Activated naive CD4-positive, alpha-beta T cell treated with anti-CD3 and anti-CD28 coated beads, Interleukin-2, amount 10 ng/mL, durations not matched to agents 7 days and 5 days (primary cell): ENCODE results near the gene CTDNEP1.
A peak's percentile ranks its signal among the peaks of the same experiment; 100 is the strongest.

ENCODE experiments used
- CTCF ChIA-PET: fragments of 350-600 bp; sonication (Branson Sonifier 250); formaldehyde crosslinking; loops from one replicate; lab custom pipeline; 2021; ENCODE audit warnings: antibody characterized with exemption; lab: Charles Lee
- DNase-seq: peaks from one replicate; pipeline ENCODE4 v3.0.0-alpha.2; 2020
- H3K27ac Mint-ChIP-seq: one replicate; pipeline ENCODE4 v1.8.0; 2021; ENCODE audit warnings: mild to moderate bottlenecking, moderate library complexity, mixed read lengths
- H3K27me3 Mint-ChIP-seq: one replicate; pipeline ENCODE4 v1.8.0; 2021; ENCODE audit warnings: mild to moderate bottlenecking, mixed read lengths
- H3K36me3 Mint-ChIP-seq: one replicate; pipeline ENCODE4 v1.8.0; 2021; ENCODE audit warnings: mixed read lengths
- H3K4me1 Mint-ChIP-seq: one replicate; pipeline ENCODE4 v1.8.0; 2021; ENCODE audit warnings: mixed read lengths
- H3K4me3 Mint-ChIP-seq: one replicate; pipeline ENCODE4 v1.8.0; 2021; ENCODE audit warnings: mild to moderate bottlenecking, moderate library complexity, mixed read lengths
- H3K9me3 Mint-ChIP-seq: one replicate; pipeline ENCODE4 v1.8.0; 2021; ENCODE audit warnings: mixed read lengths

The CTDNEP1 gene

DNA sequence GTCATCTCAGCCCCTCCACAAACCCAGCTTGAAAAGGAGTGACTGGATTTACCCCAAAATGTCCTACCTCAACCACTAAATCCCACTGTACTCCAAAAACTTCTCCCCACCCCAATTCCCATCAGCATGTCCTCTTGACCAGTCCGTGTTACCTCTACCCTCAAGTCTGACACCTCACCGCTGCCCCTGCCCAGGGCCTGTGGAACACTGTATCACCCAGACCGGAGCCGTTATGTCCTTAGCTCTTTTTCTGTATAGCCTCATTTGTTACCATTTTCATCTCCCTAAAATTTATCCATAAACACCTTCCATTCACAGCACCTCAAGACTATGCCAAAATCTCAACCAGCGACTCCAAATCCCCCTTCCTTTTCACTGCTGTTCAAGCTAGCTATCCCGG lies 14.7 kb downstream of the CTDNEP1 start:
- H3K4me1 Mint-ChIP-seq: peaks cover 73% of the 10 kb centered on the region
- peak overlapping the region; percentile 98 for H3K27ac Mint-ChIP-seq
- H3K27me3 Mint-ChIP-seq: no peaks in the 10 kb centered on the region
- H3K4me3 Mint-ChIP-seq: peak overlapping the region; percentile 94
- H3K9me3 Mint-ChIP-seq: no peaks in the 10 kb centered on the region
- DNase-seq: no peak
- H3K36me3 Mint-ChIP-seq: peaks cover 62% of the 10 kb centered on the region
- CTCF ChIA-PET: interaction anchor here (1.1 to 2.3 kb wide), 2 partner anchors 16 kb away, joined by 3 to 10 read pairs; partner anchors contain the start of gene ACADVL

DNA sequence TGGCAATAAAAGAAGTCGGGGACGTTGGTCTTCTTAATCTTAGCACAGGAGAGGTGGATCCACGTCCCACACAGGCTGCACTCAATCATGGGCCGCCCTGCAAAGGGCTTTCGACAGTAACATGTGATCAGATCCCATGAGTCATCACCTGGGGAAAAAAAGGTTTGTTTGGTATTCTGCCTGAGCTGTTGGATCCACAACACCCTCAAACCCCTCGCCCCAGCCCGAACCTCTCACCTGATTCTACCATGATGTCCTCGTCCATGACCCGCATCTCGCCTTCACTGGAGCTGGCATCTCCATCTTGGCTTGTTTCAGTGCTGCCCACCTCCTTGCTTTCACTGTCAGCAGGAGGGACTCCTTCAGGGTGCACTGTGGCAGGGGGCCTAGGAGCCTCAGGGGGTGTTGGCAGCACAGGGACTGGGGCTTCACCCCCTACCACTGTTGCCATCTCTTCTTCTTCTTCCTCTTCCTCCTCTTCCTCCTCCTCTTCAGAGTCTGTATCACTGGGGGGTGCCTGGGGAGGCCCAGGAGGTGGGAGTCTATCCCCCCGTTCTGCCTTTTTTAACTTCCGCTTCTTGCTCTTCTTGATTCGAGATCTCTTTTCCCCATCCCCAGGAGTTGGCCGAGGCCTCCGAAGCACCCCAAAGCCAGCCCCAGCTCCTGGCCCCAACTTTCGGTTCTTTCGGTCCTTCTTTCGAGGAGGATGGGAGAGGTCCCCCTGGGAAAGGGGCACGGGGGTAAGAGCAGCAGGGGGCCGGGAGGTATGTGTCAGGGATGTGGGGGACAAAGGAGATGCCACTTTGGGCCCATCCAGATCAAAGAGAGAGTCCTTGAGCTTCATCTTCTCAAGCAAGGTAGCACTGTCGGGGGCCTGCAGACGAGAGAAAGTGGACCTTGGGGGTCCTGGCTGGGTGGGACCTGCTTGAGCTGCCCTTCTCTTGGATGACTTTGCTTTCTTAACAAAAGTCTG lies 15.6 kb downstream of the CTDNEP1 start:
- H3K9me3 Mint-ChIP-seq: no peaks in the 10 kb centered on the region
- peak overlapping the region; percentile 88 for H3K27ac Mint-ChIP-seq
- DNase-seq: no peak
- H3K4me3 Mint-ChIP-seq: peak overlapping the region; percentile 98
- no peaks in the 10 kb centered on the region for H3K27me3 Mint-ChIP-seq
- peaks cover 54% of the 10 kb centered on the region for H3K36me3 Mint-ChIP-seq
- H3K4me1 Mint-ChIP-seq: peaks cover 65% of the 10 kb centered on the region
- CTCF ChIA-PET: interaction anchor here (0.8 to 1.1 kb wide), 3 partner anchors 15 to 60 kb away, joined by 3 read pairs; no protein-coding TSS in a partner anchor

DNA sequence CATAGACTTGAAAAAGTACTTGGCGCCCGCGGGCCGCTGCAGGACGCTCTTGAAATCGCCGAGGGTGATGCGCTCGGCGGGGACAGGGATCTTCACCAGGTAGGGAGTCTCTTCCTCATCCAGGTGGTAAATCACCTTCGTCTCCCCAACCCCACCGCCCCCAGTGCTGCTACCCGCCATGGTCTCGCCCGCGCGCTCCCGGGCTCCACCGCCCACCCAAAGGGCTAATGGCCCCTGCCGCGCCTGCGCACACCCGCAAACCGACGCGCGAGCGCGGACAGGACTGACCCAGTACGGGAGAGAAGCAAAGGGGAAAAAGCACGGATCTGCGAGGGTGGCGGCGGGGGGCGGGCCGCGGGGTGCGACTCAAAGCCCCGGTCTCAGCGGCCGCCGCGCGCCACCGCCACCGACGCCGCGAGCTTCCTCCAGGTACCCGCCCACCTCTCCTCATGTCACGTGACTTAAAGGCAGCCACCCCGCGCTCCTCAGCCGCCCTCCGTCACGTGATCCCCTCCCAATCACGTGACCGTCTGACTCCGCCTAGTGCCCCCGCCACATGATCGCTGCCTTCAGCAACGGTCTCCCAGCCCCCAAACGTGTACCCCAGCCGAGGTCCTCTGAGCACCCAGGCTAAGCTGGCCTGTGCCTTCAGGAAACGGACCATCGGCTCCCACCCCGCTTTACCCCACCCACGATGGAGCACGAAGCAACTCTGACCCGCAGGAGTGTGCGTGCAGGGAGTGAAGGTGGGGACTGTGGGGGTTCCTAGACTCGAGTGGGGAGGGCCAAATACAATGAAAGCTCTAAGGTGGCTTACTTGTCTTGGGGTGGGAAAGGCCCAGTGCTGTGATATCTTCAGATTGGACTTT lies 17.2 kb downstream of the CTDNEP1 start, which contains the start of gene DVL2:
Gene DVL2 (minus strand): TSS at position 435 of the 869 bp plus-strand sequence. CDS start 255 bp downstream, at position 180.
- Mint-ChIP-seq H3K36me3 (peaks cover 56% of the 10 kb centered on the region), H3K9me3 (no peaks in the 10 kb centered on the region), H3K4me3 (peak within 1 kb of the TSS; percentile 98), H3K4me1 (peaks cover 51% of the 10 kb centered on the region), H3K27ac (peak within 1 kb of the TSS; percentile 88), H3K27me3 (no peaks in the 10 kb centered on the region)
- DNase-seq: peak; percentile 96
- CTCF ChIA-PET: interaction anchor here (1.0 to 1.1 kb wide), 2 partner anchors 20 to 62 kb away, joined by 3 to 4 read pairs; no protein-coding TSS in a partner anchor

DNA sequence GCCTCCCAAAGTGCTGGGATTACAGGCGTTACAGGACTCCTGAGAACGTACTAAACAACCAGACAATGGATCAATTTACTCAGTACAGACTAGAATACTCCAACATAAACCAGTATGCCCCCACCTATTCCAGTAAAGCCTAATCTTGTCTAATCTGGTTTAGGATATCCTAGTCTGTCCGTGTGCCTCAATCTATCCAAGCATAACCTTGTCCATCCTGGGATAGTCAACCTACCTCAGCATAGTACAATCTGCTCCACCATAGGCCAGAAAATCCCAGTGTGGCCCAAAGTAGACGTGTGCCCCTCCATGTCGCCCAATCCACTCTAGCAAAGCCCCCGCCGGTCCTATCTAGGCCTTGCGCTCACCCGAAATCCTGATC lies 17.8 kb downstream of the CTDNEP1 start:
- peak overlapping the region; percentile 88 for H3K27ac Mint-ChIP-seq
- CTCF ChIA-PET: interaction anchor here (1.0 kb wide), 1 partner anchor 19 kb away, joined by 4 read pairs; no protein-coding TSS in a partner anchor
- peak overlapping the region; percentile 98 for H3K4me3 Mint-ChIP-seq
- no peaks in the 10 kb centered on the region for H3K27me3 Mint-ChIP-seq
- H3K36me3 Mint-ChIP-seq: peaks cover 59% of the 10 kb centered on the region
- DNase-seq: no peak
- H3K9me3 Mint-ChIP-seq: no peaks in the 10 kb centered on the region
- peaks cover 51% of the 10 kb centered on the region for H3K4me1 Mint-ChIP-seq

DNA sequence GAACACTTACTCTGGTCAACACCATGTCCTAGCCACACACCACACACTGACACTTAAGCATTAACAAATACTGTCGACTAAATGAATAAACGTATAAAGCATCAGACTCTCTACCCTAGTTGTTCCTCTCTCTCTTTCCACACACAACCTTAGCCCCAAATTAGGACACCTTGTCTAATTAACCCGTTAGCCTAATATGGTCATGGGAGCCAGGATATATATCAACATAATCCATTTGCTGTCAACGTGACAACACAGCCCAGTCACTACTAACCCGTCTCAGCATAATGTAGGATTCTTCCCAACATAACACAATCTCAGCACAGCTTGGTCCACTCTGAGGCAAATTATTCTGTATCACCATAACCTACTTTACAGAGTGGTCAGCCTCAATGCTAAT lies 19.4 kb downstream of the CTDNEP1 start:
- Mint-ChIP-seq H3K27ac (no peak overlapping the region), H3K27me3 (no peaks in the 10 kb centered on the region), H3K4me3 (peak overlapping the region; percentile 98), H3K9me3 (no peaks in the 10 kb centered on the region), H3K4me1 (peaks cover 50% of the 10 kb centered on the region), H3K36me3 (peaks cover 61% of the 10 kb centered on the region)
- CTCF ChIA-PET: no interaction called here
- DNase-seq: no peak

DNA sequence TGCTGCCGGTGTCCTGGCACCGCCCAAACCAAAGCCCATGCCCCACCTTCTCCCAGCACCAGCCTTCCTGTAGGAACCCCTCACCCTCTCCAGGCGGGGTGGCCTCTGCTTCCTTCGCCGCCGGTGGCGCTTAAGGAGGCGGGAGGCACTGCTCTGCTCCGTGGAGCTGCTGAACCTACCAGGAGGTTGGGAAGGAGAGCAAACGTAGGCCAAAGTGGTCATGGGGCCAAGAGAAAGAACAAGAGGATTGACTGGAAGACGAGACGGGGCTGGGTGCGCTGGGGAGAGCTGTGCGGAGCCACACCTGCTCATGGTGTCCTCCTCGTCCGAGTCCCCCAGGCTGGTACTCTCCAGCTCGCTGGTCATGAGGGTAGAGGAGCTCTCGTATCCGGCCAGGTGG lies 22.0 kb downstream of the CTDNEP1 start:
- H3K27me3 Mint-ChIP-seq: no peaks in the 10 kb centered on the region

DNA sequence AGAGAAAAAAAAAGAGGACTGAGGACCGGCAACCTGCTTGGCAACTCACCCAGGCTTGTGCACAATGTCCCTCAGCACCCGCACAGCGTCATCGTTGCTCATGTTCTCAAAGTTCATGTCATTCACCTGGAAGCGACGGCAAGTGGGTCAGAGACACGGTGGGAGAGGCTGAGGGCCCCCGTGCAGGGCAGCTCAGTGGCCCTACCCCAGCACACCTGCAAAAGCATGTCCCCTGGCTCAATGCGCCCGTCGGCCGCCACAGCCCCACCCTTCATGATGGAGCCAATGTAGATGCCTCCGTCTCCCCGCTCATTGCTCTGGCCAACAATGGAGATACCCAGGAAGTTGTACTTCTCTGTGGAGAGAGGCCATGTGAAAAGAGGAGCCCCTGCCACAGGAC lies 22.6 kb downstream of the CTDNEP1 start:
- peaks cover 45% of the 10 kb centered on the region for H3K36me3 Mint-ChIP-seq
- H3K4me1 Mint-ChIP-seq: peaks cover 22% of the 10 kb centered on the region
- no peaks in the 10 kb centered on the region for H3K27me3 Mint-ChIP-seq
- no peak overlapping the region for H3K27ac Mint-ChIP-seq
- CTCF ChIA-PET: no interaction called here
- no peak for DNase-seq
- H3K4me3 Mint-ChIP-seq: no peak overlapping the region
- no peaks in the 10 kb centered on the region for H3K9me3 Mint-ChIP-seq

More for the DNA sequence above, 22.0 kb downstream of the CTDNEP1 start:
- peaks cover 45% of the 10 kb centered on the region for H3K36me3 Mint-ChIP-seq
- DNase-seq: no peak
- no peaks in the 10 kb centered on the region for H3K9me3 Mint-ChIP-seq
- CTCF ChIA-PET: interaction anchor here (1.5 kb wide), 1 partner anchor 9 kb away, joined by 5 read pairs; no protein-coding TSS in a partner anchor
- no peak overlapping the region for H3K27ac Mint-ChIP-seq
- H3K4me3 Mint-ChIP-seq: no peak overlapping the region
- peaks cover 24% of the 10 kb centered on the region for H3K4me1 Mint-ChIP-seq

DNA sequence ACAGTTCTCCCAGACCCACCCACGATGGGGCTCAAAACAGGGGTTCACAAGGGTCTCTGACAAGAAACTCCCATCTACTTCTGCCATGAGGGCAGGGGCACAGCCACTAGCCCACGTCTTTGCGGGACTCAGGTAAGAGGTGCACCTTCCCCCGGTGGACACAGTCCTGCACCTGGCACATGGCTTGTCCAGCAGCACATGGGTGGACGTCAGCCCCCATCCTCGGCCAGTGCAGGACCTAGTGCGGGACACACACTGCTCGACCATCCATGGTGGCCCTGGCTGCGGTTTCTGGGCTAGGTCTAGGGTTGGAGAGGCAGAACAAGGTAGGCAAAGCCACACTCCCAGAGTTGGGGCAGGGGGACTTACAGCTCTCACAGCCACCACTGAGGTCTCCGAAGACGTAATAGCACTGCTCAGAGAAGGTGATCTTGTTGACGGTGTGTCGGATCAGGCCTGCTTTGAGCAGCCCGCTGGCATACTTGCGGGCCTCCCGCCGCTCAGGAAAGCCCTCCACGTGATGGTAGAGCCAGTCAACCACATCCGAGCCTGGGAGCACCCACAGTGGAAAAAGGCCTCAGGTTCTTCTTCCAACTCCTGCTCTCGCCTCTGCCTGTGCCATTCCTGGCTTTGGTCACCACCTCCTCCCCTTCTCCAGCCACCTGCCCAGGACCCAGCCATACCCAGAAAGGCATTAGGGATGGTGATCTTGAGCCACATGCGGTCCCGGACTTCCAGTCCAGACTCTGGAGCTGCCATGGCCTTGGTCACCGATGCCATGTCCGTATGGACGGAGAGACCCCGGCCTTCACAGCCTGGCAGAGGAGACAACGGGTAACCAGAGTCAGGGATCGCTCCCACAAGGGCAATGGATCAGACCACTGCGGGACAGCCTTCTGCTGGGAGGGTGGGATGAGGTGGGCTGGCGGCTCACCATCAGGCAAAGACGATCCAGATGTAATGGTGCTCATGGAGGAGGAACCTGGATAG lies 24.5 kb downstream of the CTDNEP1 start:
- DNase-seq: no peak
- H3K36me3 Mint-ChIP-seq: peaks cover 53% of the 10 kb centered on the region
- H3K9me3 Mint-ChIP-seq: no peaks in the 10 kb centered on the region
- H3K27ac Mint-ChIP-seq: no peak overlapping the region
- CTCF ChIA-PET: no interaction called here
- H3K4me1 Mint-ChIP-seq: peaks cover 6% of the 10 kb centered on the region
- no peaks in the 10 kb centered on the region for H3K27me3 Mint-ChIP-seq
- no peak overlapping the region for H3K4me3 Mint-ChIP-seq

DNA sequence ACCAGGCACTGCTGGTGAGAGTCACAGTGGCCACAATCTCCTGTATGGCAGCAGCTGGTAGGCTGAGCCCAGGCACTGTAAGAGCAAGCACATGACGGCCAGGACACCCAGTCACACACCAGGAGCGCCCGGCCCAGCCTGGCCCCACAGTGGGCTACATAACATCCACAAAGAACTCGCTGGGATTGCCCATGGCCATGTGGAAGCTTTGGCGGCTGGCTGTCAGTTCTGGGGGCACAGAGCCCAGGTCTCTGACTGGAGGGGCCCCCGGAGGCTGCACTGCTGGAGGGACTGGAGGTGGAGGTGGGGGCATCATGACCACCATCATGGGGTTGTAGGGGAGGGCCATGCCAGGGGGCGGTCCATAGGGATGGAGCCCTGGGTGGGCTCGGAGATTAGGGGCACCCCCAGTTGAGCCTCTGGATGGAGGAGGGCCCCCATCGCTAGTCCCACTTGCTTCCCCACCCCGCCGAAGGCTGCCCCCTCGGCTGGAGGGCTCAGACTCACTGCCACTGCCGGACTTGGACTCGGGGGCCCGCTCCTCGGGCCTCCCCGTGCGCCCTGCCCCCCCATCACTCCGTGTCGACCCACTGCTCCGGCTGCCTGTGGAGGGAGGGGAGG lies 25.7 kb downstream of the CTDNEP1 start:
- no peak for DNase-seq
- CTCF ChIA-PET: no interaction called here
- no peaks in the 10 kb centered on the region for H3K9me3 Mint-ChIP-seq
- no peak overlapping the region for H3K4me3 Mint-ChIP-seq
- H3K27me3 Mint-ChIP-seq: no peaks in the 10 kb centered on the region
- no peak overlapping the region for H3K27ac Mint-ChIP-seq
- H3K4me1 Mint-ChIP-seq: peaks cover 16% of the 10 kb centered on the region
- H3K36me3 Mint-ChIP-seq: peaks cover 56% of the 10 kb centered on the region

DNA sequence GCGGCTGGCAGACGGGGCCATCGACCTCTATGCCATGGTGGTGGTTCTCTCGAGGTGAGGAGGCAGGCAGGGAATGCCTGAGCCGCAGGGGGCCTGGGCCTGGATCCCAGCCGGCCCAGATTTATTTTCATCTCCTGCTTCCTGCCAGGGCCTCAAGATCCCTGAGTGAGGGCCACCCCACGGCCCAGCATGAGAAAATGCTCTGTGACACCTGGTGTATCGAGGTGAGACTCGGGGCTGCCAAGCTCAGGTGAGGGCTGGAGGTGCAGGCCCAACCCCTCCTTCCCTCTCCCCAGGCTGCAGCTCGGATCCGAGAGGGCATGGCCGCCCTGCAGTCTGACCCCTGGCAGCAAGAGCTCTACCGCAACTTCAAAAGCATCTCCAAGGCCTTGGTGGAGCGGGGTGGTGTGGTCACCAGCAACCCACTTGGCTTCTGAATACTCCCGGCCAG lies 26.8 kb downstream of the CTDNEP1 start:
- DNase-seq: no peak
- Mint-ChIP-seq H3K27me3 (peaks cover under 1% of the 10 kb centered on the region), H3K4me1 (peaks cover 25% of the 10 kb centered on the region), H3K4me3 (no peak overlapping the region), H3K9me3 (no peaks in the 10 kb centered on the region), H3K27ac (no peak overlapping the region), H3K36me3 (peaks cover 49% of the 10 kb centered on the region)
- CTCF ChIA-PET: no interaction called here

DNA sequence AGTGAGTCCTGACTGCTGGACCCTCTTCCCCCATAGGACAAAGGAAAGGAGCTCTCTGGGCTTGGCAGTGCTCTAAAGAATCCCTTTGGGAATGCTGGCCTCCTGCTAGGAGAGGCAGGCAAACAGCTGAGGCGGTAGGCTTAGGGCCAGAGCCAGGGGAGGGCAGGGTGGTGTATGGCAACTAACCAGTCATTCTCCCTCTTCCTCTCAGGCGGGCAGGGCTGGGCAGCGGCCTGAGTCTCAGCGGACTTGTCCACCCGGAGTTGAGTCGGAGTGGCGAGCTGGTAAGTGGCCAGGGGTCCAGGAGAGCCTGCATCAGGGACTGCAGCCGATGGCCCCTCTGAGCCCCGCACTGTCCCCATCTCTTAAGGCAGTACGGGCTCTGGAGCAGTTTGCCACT lies 27.4 kb downstream of the CTDNEP1 start:
- CTCF ChIA-PET: no interaction called here
- H3K9me3 Mint-ChIP-seq: no peaks in the 10 kb centered on the region
- H3K4me1 Mint-ChIP-seq: peaks cover 31% of the 10 kb centered on the region
- peaks cover 45% of the 10 kb centered on the region for H3K36me3 Mint-ChIP-seq
- H3K27me3 Mint-ChIP-seq: peaks cover 4% of the 10 kb centered on the region
- no peak overlapping the region for H3K27ac Mint-ChIP-seq
- no peak overlapping the region for H3K4me3 Mint-ChIP-seq
- DNase-seq: no peak

DNA sequence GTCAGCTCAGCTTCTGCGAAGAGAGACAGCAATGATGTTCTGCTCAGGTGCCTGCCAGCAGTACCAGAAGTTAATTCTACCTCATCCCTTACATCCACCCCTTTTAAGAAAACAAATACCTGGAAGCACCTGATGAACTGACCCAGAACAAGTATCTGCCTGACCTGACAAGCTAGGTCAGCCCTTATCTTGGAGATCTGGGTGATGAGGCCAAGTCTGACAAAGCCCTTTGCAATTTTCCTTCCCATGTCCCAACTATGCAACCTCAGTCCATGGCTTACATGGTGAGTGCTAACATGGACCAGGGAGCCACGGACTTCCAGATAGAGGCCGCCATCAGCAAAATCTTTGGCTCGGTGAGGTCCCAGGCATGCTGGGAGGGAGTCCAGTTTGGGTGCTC lies 28.2 kb downstream of the CTDNEP1 start:
- Mint-ChIP-seq H3K36me3 (peaks cover 41% of the 10 kb centered on the region), H3K4me1 (peaks cover 37% of the 10 kb centered on the region), H3K4me3 (no peak overlapping the region), H3K27me3 (peaks cover 8% of the 10 kb centered on the region), H3K27ac (no peak overlapping the region), H3K9me3 (no peaks in the 10 kb centered on the region)
- CTCF ChIA-PET: interaction anchor here (0.5 kb wide), 1 partner anchor 169 kb away, joined by 3 read pairs; no protein-coding TSS in a partner anchor
- no peak for DNase-seq

DNA sequence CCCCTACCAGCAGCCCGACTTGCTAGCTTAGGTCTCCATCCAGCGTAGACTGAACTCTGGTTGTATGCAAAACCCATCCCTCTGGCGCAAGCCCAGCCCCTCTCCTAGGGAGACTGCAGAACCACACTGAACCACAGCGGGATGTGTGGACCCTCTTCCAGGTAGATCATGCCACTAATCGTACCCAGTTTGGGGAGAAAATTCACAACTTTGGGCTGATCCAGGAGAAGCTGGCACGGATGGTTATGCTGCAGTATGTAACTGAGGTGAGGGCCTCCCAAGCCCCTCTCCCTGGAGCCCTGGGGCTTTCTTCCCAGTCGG lies 28.6 kb downstream of the CTDNEP1 start:
- Mint-ChIP-seq H3K27ac (no peak overlapping the region), H3K27me3 (peaks cover 8% of the 10 kb centered on the region)

More for the DNA sequence above, 28.6 kb downstream of the CTDNEP1 start:
- H3K9me3 Mint-ChIP-seq: no peaks in the 10 kb centered on the region
- DNase-seq: no peak
- H3K4me3 Mint-ChIP-seq: no peak overlapping the region
- CTCF ChIA-PET: no interaction called here
- peaks cover 38% of the 10 kb centered on the region for H3K4me1 Mint-ChIP-seq
- peaks cover 38% of the 10 kb centered on the region for H3K36me3 Mint-ChIP-seq
